Testis (tissue), 2 donors: ENCODE data around the gene SESTD1.

Experiments used
- CTCF ChIP-seq, 3 experiments: fragments of 450-650 bp in 2 of 3; fragments of 200-600 bp in 1 of 3; sonication (generic) in 1 of 3; IDR thresholded peaks; one replicate each; pipeline ENCODE4 v1.5.1; 2016 to 2019; ENCODE audit warnings: antibody characterized with exemption in 3 of 3, mild to moderate bottlenecking in 2 of 3, moderate library complexity in 1 of 3
- POLR2A ChIP-seq: fragments of 450-650 bp; IDR thresholded peaks from one replicate; pipeline ENCODE4 v1.6.1; 2017; ENCODE audit warnings: antibody characterized with exemption, mild to moderate bottlenecking, moderate library complexity

DNA sequence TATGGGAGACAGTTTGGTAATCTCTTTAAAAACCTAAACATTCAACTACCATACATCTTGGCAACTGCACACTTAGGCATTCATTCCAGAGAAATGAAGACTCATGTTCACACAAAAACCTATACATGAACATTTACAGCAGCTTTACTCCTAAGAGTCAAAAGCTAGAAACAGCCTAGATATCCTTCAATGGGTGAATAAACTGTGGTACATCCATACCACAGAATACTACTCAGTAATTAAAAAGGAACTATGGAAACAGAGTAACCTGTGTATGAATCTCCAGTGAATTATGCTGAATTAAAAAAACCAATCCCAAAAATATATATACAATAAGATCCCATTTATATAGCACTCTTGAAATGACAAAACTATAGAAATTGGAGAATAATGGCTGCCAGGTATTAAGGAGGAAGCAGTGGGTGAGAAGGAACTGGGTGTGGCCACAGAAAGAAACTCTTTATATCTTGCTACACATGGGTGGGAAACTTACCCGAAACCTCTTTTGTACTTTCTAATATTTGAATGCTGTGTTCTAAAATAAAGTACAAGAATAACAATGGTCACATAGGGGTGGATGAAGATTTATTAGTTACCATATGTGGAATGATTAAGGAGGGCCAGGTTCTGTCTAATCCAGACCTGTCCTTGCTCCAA, 13.7 kb downstream of the SESTD1 start:
- TF ChIP-seq CTCF (IDR thresholded peaks at IDR 0.05) (no peak), POLR2A (no peak)
